ENCODE results near the gene PGR.

PGR gene

GRCh38 chr11:101129203-101129943, at the start of gene PGR:
TSS of gene PGR (minus strand) at chr11:101129813. CDS start at chr11:101129070, 743 bp downstream.
- no peak for DNase-seq

DNA sequence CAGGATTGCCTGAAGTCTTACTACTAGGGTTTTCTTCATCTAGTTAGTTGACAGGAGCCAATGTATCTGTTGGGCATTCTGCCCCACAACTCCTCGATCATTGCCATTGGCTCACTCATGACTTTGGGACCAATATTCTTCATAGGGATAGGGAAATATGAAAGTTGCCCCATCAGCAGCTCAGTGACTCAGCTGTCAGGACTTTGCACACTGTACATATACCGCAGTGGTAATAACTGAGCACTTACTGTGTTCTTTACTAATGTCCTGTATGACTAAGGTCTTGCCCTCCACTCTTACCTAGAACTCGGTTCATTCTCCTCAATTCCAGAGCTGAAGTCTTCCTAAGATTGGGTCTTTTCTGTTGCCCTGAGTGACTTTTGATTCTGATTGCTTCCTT, 46.8 kb upstream of the PGR start:
- no peak for DNase-seq

DNA sequence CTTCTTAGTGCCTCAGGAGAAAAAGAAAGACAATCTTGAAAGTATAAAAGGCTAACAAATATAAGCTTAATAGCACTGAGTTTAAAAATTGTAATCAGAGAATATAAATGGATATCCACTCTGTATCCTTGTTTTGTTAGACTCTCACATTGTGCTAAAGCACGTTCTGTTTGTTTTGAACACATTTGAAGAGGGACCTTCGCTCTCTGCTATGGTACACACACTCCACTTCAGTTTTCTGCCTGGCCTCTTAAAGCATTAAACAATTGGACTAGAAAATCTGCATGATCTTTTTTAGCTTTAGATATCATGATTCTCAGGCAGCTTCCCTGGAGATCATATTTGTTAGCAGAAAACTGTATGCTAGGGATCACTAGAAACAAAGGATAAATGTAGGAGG, 40.3 kb upstream of the PGR start:
- no peak for DNase-seq

- no peak for DNase-seq
Observed at GRCh38 chr11:101166038-101166437, 36.4 kb upstream of the PGR start.

DNA sequence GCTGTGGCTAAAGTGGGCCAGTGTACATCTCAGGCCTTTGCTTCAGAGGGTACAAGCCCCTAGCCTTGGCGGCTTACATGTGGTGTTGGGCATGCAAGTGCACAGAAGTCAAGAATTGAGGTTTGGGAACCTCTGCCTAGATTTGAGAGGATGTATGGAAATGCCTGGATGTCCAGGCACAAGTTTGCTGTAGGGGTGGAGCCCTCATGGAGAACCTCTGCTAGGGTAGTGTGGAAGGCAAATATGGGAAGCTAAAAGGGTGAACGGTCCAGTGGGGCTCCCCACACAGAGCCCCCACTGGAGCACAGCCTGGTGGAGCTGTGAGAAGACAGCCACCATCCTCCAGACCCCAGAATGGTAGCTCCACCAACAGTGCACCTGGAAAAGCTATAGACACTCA, 28.5 kb upstream of the PGR start:
- DNase-seq: no peak

- DNase-seq: no peak
Observed at GRCh38 chr11:101138245-101138930, 8.8 kb upstream of the PGR start.

GRCh38 chr11:101133190-101133589, 3.6 kb upstream of the PGR start:
- no peak for DNase-seq

- DNase-seq: no peak
Observed at GRCh38 chr11:101128571-101129202, 926 bp downstream of the PGR start.

DNA sequence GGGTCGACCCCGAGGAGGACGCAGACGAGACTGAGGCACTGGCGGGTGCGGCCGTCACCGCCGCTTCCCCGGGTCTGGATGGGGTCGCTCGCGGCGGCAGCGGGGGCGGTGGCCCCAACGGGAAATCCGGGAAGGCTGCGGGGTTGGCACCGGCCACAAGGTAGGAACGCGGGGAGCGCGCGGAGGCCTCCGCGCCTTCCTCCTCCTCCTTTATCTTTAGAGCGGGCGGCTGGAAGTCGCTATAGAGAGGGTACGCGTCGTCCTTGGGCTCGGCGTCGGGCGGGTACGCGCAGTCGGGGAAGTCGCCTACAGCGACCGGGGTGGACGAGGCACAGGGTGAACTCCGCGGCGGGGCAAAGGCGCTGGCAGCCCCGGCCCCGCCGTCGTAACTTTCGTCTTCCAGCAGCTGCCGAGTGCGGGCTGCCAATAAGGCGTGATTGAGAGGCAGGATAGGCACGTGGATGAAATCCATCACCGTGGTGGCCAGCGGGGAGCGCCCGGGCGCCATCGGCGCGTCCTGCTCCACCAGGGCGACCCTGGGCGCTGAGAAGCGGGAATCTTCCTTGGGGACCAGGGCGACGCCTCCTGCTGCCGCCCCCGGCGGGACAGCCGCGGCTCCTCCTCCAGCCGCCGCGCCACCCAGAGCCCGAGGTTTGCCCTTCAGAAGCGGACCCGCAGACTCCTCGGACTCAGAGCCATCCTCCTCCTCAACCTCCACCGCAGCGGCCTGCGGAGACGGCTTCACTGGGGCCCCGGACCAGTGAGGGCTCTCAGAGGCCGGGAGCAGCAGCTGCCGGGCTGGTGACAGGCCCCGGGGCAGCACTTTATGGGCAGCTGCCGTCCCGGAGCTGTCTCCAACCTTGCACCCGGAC, 1.7 kb downstream of the PGR start:
- no peak for DNase-seq

- DNase-seq: no peak
Observed at GRCh38 chr11:101127197-101127698, 2.4 kb downstream of the PGR start.

- DNase-seq: no peak
Observed at GRCh38 chr11:101126551-101127196, 2.9 kb downstream of the PGR start.

GRCh38 chr11:101115671-101116160, 13.9 kb downstream of the PGR start:
- no peak for DNase-seq

DNA sequence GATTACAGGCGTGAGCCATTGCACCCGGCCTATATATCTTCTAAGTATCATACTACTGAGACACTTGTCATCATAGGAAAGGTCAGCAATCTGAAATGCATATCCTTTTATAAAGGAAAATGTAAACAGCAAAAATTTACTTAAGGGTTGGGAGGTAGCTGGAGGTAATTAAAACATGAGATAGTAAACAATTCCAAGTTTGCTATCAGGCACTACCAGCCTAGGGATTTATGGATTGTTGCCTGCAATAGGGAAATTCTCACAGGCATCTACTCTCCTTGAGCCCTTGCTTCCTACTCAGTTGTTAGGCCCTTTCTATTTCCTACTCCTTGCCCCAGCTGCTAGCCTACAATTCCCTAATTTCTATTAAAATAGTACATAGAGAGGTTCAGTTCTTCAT, 16.1 kb downstream of the PGR start:
- DNase-seq: no peak

- DNase-seq: no peak
Observed at GRCh38 chr11:101104716-101105115, 24.9 kb downstream of the PGR start.

- no peak for DNase-seq
Observed at GRCh38 chr11:101103433-101103832, 26.2 kb downstream of the PGR start.

GRCh38 chr11:101100601-101101000, 29.0 kb downstream of the PGR start:
- no peak for DNase-seq

GRCh38 chr11:101096036-101096704, 33.4 kb downstream of the PGR start:
- no peak for DNase-seq

GRCh38 chr11:101091781-101092180, 37.8 kb downstream of the PGR start:
- DNase-seq: no peak

DNA sequence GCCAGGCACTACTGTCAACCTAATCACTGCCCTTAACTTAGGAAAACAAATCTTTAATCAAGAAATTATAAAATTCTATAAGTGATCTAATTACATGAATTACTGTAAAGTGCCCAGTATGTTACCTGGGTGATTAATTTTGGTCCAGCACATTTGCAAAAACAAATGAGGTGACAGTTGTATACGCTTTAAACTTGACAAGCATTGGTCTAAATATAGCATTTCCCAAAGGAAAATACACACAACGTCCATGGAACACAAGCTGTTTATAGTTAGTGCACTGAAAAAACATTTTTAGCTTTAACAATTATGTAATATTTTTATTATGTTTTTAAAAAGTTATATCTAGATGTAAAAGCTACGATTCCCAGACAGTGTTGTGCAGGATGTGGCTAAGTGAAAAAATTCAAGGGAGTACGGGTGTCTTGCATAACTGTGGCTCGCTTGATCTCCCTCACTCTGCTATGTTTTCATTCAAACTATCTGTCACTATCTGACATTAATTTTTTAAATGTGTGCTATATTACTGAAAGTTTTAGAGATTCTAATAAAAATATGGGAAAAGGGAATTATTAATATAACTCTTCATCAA, 38.8 kb downstream of the PGR start:
- DNase-seq: no peak

GRCh38 chr11:101083335-101083734, 46.3 kb downstream of the PGR start:
- DNase-seq: no peak

DNA sequence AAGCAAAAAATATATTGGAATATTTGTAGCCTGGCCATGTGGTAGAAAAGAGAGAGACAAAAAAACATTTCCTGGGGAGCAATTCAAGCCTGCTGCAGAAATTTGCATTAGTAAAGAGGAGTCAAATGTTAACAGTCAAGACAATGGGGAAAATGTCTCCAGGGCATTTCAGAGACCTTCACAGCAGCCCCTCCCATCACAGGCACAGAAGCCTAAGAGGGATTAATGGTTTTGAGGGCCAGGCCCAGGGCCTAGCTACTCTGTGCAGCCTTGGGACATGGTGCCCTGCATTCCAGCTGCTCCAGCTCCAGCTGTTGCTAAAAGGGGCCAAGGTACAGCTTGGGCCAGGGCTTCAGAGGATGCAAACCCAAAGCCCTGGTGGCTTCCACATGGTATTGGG, 46.8 kb downstream of the PGR start:
- no peak for DNase-seq

All from hippocampal formation (tissue), 2 donors.